HL-60/S4 treated with retinoic acid at 250 ng/mL for 4 days and 3 days (cell line): Measurements from ENCODE around the gene ATM.

Experiments
- in situ Hi-C: fragments of 300-500 bp; cut with MboI; formaldehyde crosslinking; loops from 2 replicates; pipeline ENCODE4 v1.7.0; 2022; ENCODE audit warnings: low sequenced_read_pairs

Gene ATM, protein sequence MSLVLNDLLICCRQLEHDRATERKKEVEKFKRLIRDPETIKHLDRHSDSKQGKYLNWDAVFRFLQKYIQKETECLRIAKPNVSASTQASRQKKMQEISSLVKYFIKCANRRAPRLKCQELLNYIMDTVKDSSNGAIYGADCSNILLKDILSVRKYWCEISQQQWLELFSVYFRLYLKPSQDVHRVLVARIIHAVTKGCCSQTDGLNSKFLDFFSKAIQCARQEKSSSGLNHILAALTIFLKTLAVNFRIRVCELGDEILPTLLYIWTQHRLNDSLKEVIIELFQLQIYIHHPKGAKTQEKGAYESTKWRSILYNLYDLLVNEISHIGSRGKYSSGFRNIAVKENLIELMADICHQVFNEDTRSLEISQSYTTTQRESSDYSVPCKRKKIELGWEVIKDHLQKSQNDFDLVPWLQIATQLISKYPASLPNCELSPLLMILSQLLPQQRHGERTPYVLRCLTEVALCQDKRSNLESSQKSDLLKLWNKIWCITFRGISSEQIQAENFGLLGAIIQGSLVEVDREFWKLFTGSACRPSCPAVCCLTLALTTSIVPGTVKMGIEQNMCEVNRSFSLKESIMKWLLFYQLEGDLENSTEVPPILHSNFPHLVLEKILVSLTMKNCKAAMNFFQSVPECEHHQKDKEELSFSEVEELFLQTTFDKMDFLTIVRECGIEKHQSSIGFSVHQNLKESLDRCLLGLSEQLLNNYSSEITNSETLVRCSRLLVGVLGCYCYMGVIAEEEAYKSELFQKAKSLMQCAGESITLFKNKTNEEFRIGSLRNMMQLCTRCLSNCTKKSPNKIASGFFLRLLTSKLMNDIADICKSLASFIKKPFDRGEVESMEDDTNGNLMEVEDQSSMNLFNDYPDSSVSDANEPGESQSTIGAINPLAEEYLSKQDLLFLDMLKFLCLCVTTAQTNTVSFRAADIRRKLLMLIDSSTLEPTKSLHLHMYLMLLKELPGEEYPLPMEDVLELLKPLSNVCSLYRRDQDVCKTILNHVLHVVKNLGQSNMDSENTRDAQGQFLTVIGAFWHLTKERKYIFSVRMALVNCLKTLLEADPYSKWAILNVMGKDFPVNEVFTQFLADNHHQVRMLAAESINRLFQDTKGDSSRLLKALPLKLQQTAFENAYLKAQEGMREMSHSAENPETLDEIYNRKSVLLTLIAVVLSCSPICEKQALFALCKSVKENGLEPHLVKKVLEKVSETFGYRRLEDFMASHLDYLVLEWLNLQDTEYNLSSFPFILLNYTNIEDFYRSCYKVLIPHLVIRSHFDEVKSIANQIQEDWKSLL (N-terminal part only)

DNA sequence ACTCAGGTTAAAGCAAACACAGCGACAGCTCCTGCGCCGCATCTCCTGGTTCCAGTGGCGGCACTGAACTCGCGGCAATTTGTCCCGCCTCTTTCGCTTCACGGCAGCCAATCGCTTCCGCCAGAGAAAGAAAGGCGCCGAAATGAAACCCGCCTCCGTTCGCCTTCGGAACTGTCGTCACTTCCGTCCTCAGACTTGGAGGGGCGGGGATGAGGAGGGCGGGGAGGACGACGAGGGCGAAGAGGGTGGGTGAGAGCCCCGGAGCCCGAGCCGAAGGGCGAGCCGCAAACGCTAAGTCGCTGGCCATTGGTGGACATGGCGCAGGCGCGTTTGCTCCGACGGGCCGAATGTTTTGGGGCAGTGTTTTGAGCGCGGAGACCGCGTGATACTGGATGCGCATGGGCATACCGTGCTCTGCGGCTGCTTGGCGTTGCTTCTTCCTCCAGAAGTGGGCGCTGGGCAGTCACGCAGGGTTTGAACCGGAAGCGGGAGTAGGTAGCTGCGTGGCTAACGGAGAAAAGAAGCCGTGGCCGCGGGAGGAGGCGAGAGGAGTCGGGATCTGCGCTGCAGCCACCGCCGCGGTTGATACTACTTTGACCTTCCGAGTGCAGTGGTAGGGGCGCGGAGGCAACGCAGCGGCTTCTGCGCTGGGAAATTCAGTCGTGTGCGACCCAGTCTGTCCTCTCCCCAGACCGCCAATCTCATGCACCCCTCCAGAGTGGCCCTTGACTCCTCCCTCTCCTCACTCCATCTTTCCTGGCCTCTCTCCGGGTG is at the start of gene ATM, which contains the start of gene NPAT:
TSS of gene ATM (plus strand) at position 494 of the 774 bp plus-strand sequence. CDS start 4,558 bp downstream, outside the sequence.
TSS of gene NPAT (minus strand) at position 65 of the 774 bp plus-strand sequence. CDS start 102 bp downstream, outside the sequence.
- in situ Hi-C loops: no loop called here

DNA sequence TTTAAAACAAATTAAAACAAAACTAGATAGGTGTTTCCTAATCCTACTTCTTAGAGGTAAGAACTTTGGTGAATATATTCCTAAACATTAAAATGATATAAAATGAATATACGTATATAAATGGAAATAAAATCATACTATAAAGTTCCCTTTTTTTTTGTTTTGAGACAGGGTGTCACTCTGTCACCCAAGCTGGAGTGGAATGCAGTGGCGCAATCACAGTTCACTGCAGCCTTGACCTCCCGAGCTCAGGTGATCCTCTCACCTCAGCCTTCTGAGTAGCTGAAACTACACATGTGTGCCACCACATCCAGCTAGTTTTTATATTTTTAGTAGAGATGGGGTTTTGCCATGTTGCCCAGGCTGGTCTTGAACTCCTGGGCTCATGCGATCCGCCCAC is 45.3 kb upstream of the ATM start:
- in situ Hi-C loops: no loop called here

DNA sequence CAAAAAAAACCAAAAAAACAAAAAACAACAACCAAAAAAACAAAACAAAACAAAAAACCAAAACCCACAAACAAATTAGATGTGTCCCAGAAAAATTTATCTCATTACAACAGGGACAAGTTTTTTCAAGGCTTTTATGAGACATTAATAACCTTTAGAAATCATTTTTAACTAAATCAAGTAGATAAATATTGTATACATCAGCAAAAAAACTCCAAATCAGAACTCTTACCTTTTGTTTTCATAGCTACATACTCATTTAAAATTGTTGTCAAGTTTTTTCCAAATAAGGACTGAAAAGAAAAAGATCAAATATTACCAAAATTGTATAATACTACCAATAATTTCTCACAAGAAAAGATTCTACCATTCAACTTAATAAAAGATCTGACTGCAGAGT is 29.1 kb upstream of the ATM start:
- in situ Hi-C loops: no loop called here

DNA sequence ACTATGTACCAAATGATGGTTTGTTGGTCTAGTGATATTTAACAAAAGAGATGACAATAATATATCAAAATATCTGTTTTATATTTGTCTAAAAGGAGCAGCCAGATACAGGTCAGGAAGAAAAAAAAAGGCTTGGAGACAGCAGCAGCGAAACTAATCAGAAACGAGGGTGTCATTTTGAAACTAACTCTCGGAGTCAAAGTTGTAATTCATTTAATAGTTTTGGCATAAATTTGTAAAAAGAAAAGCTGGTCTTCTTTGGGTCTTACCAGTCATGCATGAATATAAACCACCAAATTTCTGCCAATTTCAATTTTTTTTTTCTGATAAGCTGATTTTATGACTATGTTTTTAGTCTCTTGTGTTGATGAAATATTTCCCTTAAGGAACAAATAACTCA is 26.0 kb upstream of the ATM start:
- in situ Hi-C loops: no loop called here

DNA sequence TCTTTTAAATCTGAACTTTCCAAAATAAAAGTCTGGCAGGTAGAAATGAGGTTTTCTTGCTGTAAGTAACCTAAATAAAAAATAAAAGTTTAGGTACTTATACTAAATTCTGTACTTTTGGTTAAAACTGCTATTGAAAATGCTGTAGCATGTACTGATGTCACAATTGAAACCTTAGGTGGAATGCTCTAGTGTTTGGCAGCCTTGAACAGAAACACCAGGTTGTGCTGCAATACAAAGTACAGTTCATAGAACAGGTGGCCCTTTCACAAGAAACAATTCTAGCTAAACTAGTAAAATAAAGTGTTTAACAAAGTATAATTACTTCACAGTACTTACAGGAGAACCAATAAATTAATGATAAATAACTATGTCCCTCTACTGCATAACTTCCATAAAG is 25.5 kb upstream of the ATM start:
- in situ Hi-C loops: no loop called here

DNA sequence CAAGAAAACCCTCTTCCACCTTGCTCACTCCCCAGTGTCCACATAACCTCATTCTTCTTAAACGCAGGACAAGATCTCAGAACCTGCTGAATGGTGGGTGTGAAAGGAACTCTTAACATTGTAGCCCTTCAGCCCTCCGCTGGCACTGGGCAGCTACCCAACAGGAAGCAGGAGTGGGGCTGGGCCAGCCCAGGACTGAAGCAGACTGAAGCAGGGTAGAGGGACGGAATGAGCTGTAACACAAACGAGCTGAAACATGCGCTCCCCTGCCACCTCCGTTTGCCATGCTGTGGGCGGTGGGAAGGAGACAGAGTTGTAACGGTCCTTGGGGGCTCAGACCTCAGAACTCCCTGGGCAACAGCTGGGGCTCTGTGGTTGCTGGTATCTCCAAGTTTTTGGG is 24.0 kb upstream of the ATM start:
- in situ Hi-C loops: no loop called here

DNA sequence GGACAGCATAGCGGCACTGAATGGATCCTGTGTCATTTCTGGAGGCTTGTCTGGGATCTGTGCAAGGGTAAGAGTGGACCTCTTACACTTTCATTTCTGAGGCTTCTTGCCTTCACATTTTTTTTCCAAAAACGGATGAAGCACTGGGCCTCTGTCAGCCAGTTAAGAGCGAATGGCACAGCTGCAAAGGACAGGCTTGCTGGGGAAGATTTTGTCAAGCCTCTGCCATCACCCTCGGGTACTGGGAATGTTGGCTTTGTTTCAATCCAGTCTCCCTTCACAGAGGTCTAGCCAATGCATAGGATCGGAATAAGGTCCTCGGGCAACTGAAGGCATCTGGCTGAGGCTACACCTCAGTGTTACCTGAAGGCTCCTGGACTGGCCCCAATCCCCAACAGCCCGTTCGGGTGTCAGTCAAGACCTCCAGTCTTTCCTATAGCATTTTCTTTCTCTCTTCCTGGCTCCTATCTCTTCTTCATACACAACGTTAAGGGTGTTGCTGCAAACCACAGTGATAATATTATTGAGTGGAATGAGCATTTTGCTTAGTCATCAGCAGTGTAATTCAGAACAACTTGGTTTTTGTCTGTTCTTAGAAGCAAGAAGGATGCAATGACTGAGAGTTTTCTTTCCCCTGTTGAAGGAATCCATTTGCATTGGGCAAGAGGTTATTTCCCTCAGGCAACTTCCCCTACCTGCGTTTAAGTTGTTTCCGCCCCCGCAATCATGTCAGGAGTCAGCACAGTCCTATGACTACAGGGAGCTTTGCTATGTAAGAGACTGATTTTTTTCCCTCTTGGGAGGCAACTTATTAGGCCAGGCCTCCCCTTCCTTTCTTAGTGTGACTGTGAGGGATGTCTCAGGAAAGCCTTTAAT is 23.2 kb upstream of the ATM start:
- in situ Hi-C loops: no loop called here

DNA sequence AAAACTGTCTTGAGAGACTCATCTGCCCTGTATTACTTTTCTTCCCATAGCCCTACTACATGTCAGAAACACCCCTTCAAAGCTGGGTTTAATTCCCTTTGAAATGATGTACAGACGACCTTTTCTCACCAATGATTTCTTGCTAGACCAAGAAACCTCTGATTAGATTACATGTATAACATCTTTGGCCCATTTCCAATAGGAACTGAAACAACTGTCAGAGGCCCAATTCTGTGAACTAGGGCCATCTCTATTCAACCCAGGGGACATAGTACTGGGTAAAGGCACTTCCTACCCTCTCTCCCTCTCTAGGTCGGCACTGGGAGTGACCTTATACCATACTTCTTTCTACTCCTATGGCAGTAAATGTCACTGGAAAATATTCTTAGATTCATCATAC is 19.8 kb upstream of the ATM start:
- in situ Hi-C loops: no loop called here

DNA sequence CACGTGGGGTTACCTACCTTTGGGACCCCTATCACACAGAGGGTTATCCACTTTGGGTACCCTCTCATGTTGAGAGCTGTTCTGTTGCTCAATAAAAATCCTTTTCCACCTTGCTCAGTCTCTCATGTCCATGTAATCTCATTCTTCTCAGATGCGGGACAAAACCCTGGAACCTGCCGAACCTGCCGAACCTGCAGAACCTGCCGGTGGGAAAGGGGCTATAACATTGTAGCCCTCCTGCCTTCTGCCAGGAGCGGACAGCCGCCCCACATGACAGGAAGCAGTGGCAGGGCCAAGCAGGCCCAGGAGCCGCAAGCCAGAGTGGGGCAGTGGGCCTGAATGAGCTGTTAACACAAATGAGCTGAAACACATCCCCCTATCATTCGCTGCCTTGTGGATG is 18.5 kb upstream of the ATM start:
- in situ Hi-C loops: no loop called here

DNA sequence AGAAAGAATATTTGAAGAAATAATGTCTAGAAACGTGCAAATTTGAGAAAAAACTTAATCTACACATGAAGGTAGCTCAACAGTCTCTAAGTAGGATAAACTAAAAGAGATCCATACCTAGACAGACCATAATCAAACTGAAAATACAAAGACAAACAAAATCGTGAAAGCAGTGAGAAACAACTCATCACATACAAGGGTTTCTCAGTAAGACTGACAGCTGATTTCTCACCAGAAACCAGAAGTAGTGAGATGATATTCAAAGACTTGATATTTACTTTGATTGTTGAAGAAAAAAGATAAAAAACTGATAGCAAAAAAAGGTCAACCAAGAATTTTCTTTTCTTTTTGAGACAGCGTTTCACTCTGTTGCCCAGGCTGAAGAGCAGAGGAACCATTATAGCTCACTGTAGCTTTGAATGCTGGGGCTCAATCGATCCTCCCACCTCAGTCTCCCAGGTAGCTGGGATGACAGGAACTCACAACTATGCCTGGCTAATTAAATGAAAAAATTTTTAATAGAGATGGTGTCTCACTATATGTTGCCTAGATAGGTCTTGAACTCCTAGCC is 17.9 kb upstream of the ATM start:
- in situ Hi-C loops: no loop called here

DNA sequence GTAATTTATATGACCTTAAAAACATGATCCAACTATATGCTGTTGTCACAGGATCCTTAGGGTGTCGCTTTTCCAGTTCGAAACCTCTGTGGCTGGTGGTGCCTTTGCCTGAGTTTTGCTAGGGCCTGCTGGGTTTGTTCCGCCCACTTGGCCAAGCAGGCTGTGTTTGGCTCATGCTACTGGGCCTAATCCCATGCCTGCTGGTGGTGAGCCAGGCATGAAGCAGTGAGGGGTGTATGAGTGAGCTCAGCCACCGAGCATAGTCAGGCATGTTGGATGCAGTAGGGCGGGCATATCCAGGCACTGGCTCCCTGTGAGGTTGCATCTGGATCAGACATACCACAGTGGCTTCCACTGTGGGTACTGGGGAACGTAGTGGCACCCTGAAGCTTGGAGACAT is 16.7 kb upstream of the ATM start:
- in situ Hi-C loops: no loop called here

DNA sequence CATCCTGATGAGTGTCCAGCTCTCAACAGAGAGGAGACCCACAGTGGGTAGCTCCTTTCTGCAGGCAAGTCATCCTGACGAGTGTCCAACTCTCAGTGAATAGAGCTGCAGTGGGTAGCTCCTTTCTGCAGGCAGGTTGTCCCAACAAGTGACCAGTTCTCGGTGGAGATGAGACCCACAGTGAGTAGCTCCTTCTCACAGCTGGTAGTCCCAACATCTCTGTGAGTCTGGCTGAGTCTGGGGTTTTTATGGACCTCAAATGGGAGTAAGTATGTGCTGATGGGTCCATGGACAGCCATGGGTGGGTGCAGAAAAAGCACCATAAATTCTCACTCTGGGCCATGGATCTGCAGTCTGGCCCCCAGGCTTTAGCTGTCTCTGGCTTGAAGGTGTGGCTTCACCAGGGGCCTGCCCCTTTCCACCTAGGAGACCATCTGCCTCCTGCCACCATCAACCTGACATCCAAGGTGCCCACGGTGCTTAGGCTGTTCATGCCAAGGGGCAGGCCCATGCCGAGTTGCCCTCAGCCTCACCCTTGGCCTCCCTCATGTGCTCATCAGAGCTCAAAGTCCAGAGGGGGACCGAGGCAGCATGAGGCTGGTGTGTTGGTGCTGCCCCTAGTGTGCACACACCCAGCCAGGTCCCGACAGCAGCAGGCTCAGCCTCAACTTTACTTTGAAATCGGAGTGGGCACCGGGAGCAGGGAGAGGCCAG is 15.7 kb upstream of the ATM start:
- in situ Hi-C loops: no loop called here

DNA sequence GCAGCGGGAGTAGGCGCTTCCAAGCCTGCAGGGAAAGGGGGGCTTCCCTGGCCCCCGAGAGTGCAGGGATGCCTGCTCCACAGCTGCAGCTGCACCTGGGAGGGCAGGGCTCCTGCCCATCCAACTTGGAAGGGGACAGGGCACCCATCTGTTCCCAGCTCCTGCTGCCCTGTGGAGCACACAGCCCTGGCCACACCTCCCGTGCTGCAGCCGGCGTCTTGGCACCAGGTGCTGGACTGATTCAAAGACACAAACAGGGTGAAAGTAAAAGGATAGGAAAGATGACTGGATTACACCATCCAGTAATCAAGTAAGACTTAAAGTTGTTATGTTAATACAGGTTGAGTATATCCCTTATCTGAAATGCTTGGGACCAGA is 15.2 kb upstream of the ATM start:
- in situ Hi-C loops: no loop called here

DNA sequence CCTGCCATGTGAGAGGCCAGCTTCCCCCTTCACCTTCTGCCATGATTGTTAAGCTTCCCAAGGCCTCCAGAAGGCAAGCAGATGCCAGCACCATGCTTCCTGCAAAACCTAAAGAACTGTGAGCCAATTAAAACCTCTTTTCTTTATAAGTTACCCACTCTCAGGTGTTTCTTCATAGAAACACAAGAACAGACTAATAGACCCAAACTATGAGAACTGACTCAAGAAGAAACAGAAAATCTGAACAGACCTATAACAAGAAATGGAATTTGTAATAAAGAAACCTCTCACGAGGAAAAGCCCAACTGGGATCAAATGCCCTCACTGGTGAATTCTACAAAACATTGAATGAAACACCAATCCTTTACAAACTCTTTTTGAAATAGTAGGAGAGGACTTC is 12.4 kb upstream of the ATM start:
- in situ Hi-C loops: no loop called here

DNA sequence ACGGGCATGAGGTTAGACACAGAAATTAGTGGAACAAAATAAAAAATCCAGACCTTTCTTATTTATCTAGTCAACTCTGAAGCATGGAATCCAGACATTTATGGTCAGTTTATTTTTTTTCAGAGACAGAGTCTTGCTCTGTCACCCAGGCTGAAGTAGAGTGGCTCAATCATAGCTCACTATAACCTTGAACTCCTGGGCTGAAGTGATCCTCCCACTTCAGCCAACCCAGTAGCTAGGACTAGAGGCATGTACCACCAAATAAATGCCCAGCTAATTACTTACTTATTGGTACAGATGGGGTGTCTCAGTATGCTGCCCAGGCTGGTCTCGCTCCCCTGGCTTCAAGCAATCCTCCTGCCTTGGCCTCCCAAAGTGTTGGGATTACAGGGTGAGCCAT is 9.1 kb upstream of the ATM start:
- in situ Hi-C loops: no loop called here

DNA sequence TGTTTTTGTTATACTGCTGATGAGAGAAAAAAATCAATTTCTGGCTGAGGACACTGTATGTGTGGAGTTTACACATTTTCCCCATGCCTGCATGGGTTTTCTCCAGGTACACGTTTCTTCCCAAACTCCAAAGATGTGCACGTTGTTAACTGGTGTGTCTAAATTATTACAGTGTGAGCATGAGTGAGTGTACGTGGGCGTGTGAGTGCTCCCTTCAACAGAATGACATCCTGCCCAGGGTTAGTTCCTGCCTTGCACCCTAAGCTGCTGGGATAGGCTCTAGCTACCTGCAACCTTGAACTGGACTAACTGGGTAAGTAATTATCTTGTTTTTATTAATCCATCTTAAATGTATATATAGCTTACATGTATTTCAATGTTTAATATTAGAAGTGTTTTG is 5.9 kb upstream of the ATM start:
- in situ Hi-C loops: no loop called here

DNA sequence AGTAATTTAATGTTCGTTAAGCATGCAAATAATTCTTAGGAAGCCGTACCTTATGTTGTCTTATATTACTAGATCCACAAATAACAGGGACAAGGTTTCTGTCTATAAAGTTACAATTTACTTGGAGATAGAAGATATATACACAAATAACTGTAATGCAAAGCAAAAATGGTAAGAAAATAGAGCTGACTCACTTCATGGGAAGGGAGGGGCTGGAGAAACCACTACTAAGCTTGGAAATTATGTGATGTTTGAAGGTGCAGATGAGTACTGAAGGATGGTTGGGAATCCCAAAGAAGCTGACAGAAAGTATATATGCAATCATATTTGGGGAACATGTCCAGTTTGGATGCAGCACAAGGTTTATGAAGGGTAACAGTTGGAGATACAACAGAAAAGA is 4.4 kb upstream of the ATM start:
- in situ Hi-C loops: no loop called here
